Calu3 (cell line): Measurements from ENCODE around the gene MID1. TPM values are rescaled to one million over a fixed set of nuclear protein-coding genes. Genes with fewer than 3 reads are reported as not detected.

Experiments
- BruUV-seq: library from RNA; stranded (reverse); fragments of 400-500 nt; replicated peaks from 2 replicates; lab custom pipeline; 2021; lab: Mats Ljungman, UMichigan
- CTCF ChIA-PET: fragments of 300-600 bp; sonication (Branson Sonifier 250); formaldehyde crosslinking; loops from one replicate; lab custom pipeline; 2022; ENCODE audit warnings: antibody characterized with exemption; lab: Charles Lee
- DNase-seq: peaks from one replicate; pipeline ENCODE4 v3.0.0; 2022
- H3K27ac Mint-ChIP-seq: one replicate; pipeline ENCODE4 v1.8.0; 2022; ENCODE audit warnings: mixed read lengths; ENCODE audit not compliant: unreplicated experiment
- H3K27me3 Mint-ChIP-seq: one replicate; pipeline ENCODE4 v1.8.0; 2022; ENCODE audit warnings: mixed read lengths; ENCODE audit not compliant: unreplicated experiment
- H3K36me3 Mint-ChIP-seq: one replicate; pipeline ENCODE4 v1.8.0; 2022; ENCODE audit warnings: mild to moderate bottlenecking, moderate library complexity, mixed read lengths; ENCODE audit not compliant: insufficient read depth, unreplicated experiment
- H3K4me1 Mint-ChIP-seq: one replicate; pipeline ENCODE4 v1.8.0; 2022; ENCODE audit warnings: mild to moderate bottlenecking, low read depth, mixed read lengths; ENCODE audit not compliant: unreplicated experiment
- H3K4me3 Mint-ChIP-seq: one replicate; pipeline ENCODE4 v1.8.0; 2022; ENCODE audit warnings: mild to moderate bottlenecking, low read depth, moderate library complexity, mixed read lengths; ENCODE audit not compliant: unreplicated experiment
- H3K9me3 Mint-ChIP-seq: one replicate; pipeline ENCODE4 v1.8.0; 2022; ENCODE audit warnings: low read depth, mixed read lengths; ENCODE audit not compliant: unreplicated experiment
- CTCF ChIP-seq: fragments of 200-600 bp; IDR thresholded peaks from one replicate; pipeline ENCODE4 v1.8.0; 2022; ENCODE audit warnings: antibody characterized with exemption; ENCODE audit not compliant: unreplicated experiment
- intact Hi-C: fragments of 100-400 bp; cut with micrococcal nuclease; formaldehyde crosslinking; loops from one replicate; pipeline ENCODE4 v1.10.0; 2022; ENCODE audit not compliant: unreplicated experiment
- total RNA-seq: library from RNA; stranded (reverse); gene quantifications from 2 replicates; pipeline ENCODE4 v1.2.3, GENCODE V29; 2022

MID1 gene
- total RNA-seq, 1 experiment from 2014 or later: 85.6 TPM

DNA sequence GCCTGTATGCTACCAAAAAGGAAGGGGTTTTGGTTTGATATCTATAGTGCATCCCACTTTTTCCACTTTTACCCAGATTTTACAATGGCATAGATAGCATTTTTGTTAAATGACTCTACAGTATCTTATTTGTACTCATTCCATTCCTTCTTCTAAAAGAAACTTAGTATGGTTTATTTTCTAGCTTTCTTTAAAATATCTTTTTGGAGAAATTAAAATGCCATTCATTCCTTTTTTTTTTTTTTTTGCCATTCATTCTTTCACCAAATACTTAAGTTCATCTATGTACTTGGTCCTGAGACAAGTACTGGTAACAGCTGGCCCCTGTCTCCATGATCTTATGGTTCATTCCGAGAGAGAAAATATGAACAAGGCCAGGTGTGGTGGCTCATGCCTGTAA lies 49.1 kb downstream of the MID1 start:
- CTCF ChIA-PET: no interaction called here

DNA sequence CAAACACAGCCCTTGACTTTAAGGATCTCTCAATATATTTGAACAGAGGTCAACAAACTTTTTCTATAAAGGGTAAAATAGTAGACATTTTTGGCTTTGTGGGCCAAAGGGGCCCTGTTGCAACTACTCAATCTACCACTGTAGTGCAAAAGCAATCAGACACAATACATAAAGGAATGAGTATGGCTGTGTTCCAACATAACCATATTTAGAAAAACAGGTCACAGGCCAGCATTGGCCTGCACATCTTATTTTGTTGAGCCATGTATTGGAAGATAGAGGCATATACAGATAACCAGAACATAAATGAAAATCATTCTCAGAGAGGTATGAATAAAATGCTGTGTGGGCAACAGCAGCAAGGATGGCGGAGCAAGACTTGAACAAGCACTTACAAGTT lies 49.8 kb downstream of the MID1 start:
- Mint-ChIP-seq H3K4me1 (peaks cover 87% of the 10 kb centered on the region), H3K4me3 (no peak overlapping the region), H3K9me3 (no peaks in the 10 kb centered on the region), H3K36me3 (peaks cover 16% of the 10 kb centered on the region), H3K27ac (peak overlapping the region; percentile 48), H3K27me3 (no peaks in the 10 kb centered on the region)
- no TSS peak for BruUV-seq
- intact Hi-C loops: no loop called here
- no peak for DNase-seq
- TF ChIP-seq CTCF: no peak
- CTCF ChIA-PET: interaction anchor here (1.0 kb wide), 1 partner anchor 12 kb away, joined by 3 read pairs; no protein-coding TSS in a partner anchor

More for the DNA sequence above, 49.1 kb downstream of the MID1 start:
- DNase-seq: no peak
- intact Hi-C loops: no loop called here
- TF ChIP-seq CTCF: no peak
- Mint-ChIP-seq H3K4me1 (peaks cover 87% of the 10 kb centered on the region), H3K9me3 (no peaks in the 10 kb centered on the region), H3K36me3 (peaks cover 9% of the 10 kb centered on the region), H3K27ac (no peak overlapping the region), H3K27me3 (no peaks in the 10 kb centered on the region), H3K4me3 (no peak overlapping the region)
- BruUV-seq: no TSS peak

DNA sequence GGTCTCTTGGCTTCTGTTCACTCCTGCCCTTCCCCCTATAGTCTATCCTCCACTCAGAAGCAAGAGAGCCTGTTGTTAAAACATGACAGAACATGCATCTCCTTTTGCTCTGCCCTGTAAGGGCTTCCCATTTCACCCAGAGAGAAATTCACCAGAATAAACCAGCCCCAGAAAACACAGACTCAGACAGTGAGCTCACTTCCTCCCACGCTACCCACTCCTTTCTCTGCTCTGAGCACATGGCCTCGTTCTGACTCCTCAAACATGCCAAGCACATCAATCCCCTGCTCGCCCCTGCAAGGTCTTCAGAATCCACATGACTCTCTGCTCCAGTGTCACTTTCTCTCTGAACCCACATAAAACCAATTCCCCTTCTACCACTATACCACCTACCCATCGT lies 50.4 kb downstream of the MID1 start:
- peaks cover 87% of the 10 kb centered on the region for H3K4me1 Mint-ChIP-seq
- BruUV-seq: no TSS peak
- no peak for DNase-seq
- H3K36me3 Mint-ChIP-seq: peaks cover 22% of the 10 kb centered on the region
- no peak for TF ChIP-seq CTCF
- CTCF ChIA-PET: interaction anchor here (1.0 kb wide), 1 partner anchor 13 kb away, joined by 3 read pairs; no protein-coding TSS in a partner anchor
- intact Hi-C loops: no loop called here
- no peaks in the 10 kb centered on the region for H3K9me3 Mint-ChIP-seq
- H3K27me3 Mint-ChIP-seq: no peaks in the 10 kb centered on the region
- H3K4me3 Mint-ChIP-seq: no peak overlapping the region
- peak overlapping the region; percentile 48 for H3K27ac Mint-ChIP-seq

DNA sequence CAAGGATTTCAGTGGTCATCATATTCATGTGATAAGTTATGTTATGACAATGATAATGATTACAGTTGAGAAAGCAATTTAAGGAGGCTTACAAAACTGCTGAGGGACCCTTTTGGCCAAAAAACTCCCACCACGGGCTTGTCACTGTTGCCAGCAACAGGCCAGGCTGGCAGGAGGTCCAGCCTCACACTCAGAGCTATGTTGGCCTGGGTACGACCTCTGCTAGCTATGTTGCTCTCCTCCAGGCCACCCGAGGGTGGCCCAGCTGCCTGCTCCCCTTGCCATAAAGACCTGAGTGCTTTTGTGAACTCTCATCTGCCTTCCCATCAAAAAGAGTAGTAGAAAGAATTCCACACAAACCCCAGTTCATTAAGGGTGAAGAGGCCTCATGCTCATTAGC lies 52.0 kb downstream of the MID1 start:
- Mint-ChIP-seq H3K36me3 (peaks cover 22% of the 10 kb centered on the region), H3K27me3 (no peaks in the 10 kb centered on the region), H3K9me3 (no peaks in the 10 kb centered on the region), H3K27ac (no peak overlapping the region), H3K4me3 (no peak overlapping the region), H3K4me1 (peaks cover 73% of the 10 kb centered on the region)
- CTCF ChIA-PET: no interaction called here
- intact Hi-C loops: no loop called here
- BruUV-seq: no TSS peak
- no peak for TF ChIP-seq CTCF
- DNase-seq: no peak
